Measurements from ENCODE around the gene DIRAS3.
"Not testable (repeated sequence)": the region's sequence is repeated elsewhere in the genome, so short reads cannot be mapped to it uniquely, and the experiment has no call there.

The DIRAS3 gene

DNA sequence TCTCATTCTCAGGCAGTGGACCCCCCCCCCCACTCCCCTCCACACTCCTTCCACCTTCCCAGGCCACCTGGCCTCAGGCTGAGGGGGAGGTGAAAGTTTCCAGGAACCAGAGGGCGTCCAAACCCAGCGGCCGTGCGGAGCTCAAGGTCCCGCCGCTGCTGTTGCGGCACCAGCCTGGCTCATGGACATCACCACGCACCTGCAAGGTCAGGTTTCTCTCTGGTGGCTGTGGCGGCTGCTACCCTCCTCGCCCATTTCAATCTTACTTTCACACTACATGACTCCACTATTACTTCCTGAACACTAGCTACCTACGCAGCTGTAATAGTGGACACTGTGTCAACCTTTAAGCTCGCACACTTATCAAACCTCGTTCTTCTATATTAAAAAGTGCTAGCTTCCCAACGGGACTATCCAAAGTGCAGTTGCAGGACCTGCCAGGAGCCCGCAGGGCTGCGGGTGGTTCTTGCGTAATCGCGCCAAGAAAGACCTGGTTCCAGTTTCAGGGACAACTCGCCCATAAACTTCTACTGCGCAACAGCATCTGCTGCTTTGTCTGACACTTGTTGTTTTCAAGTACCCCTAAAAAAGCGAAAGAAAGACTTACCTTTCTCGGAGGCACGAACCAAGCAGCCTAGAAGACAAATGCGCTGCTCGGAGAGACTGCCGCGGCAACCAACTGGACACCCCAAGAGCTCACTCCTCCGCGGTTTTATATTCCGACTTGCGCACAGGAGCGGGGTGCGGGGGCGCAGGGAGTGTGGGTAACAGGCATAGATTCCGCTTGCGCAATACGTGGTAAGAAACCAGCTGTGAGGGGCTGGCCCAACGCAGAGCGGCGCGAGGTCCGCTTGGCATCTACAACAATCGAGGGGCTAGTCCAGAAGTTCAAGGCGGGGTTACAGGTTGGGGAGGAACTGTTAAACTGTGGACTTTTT is at the start of gene DIRAS3:
DIRAS3 (minus strand) TSS at position 687 of the 938 bp plus-strand sequence. CDS start 3,330 bp downstream, outside the sequence.
- no peak for DNase-seq (ENCODE audit: low read depth in 2 of 2, low spot score in 1 of 2)

GRCh38 chr1:68093737-68094136 is 43.3 kb upstream of the DIRAS3 start:
- no peak for DNase-seq (ENCODE audit: low read depth in 2 of 2, low spot score in 1 of 2)

DNA sequence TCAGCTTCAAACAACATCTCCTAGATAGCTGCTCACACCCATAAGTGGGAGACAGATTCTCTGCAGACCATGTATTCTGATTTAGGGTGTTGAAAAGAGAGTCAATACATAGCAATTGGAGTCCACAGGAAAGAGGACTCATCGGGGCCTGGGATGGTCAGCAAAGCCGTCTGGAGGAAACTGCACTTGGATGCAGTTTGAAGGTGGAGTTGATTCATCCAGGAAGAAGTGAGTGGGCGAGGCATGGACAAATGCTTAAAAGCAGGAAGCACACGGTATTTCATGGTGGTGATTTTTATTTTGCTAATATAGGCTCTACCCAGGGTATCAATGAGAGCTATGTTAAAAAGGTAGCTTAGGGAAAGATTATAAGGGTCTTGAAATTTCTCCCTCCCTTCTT is 36.8 kb upstream of the DIRAS3 start:
- no peak for DNase-seq (ENCODE audit: low read depth in 2 of 2, low spot score in 1 of 2)

DNA sequence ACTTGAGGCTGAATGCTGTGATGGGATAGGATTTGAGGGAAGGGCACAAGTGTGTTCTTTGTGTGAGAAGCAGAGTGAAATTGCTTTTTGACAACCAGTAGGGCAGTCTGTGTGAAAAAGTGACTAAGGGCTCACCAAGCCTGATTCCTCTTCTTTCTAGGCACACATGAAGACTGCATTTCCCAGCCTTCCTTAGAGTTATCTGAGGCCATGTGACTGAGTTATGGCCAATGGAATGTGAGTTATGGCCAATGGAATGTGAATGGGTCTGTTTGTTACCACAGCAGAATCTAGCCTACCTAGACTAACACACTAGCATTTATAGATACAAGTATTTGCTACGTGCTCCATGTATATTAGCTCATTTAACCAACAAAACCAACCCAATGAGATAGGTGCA is 35.3 kb upstream of the DIRAS3 start:
- DNase-seq (ENCODE audit: low read depth in 2 of 2, low spot score in 1 of 2) = no peak

- no peak for DNase-seq (ENCODE audit: low read depth in 2 of 2, low spot score in 1 of 2)
Measured at GRCh38 chr1:68083686-68084085, 33.3 kb upstream of the DIRAS3 start.

GRCh38 chr1:68081775-68082283 is 31.4 kb upstream of the DIRAS3 start:
- DNase-seq (ENCODE audit: low read depth in 2 of 2, low spot score in 1 of 2) = no peak

DNA sequence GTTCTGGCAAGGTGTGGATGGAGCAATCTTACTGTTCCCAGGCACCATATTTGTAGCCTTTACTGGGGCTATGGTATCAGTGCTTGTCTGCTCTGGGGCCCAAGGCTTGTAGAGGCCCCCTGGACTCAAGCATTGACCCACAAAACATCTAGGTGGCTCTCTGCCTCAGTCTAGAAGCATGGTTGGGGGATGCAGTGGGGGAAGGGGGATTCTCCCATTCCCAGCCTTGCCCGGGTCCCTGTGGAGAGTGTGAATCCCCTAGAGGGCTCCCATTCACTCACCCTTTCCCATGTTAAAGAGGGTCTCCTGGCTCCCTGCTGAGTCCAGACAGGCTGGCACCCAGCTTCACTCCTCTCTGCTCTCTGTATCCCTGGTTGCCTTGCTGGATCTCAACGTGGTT is 28.2 kb upstream of the DIRAS3 start:
- no peak for DNase-seq (ENCODE audit: low read depth in 2 of 2, low spot score in 1 of 2)

DNA sequence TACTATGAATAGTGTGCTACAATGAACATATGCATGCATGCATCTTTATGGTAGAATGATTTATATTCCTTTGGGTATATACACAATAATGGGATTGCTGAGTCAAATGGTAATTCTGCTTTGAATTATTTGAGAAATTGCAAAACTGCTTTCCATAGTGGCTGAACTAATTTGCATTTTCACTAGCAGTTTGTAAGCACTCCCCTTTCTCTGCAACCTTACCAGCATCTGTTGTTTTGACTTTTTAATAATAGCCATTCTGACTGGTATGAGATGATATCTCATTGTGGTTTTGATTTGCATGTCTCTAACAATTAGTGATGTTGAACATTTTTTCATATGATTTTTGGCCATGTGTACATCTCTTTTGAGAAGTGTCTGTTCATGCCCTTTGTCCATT is 24.0 kb upstream of the DIRAS3 start:
- no peak for DNase-seq (ENCODE audit: low read depth in 2 of 2, low spot score in 1 of 2)

DNA sequence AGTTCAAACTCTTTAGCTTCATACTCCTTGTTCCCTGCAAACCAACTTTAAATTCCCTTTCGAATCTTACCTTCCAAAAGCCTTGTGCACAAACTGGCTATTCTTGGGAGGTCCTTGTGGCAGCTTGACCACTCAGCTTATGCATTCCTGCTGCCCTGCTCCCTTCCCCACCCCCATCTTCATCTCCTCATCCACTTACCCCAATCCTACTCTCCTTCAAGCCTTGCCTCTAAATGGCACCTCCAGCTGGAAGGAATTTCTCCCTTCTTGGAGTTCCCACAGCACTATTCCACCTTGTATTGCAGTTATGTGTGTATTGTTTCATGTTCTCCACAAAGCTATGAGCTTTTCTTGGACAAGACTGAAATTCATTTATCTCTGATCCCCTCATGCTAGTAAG is 15.3 kb upstream of the DIRAS3 start:
- DNase-seq (ENCODE audit: low read depth in 2 of 2, low spot score in 1 of 2) = no peak

- not testable (repeated sequence) for DNase-seq (ENCODE audit: low read depth in 2 of 2, low spot score in 1 of 2)
Measured at GRCh38 chr1:68058053-68058452, 7.6 kb upstream of the DIRAS3 start.

- DNase-seq (ENCODE audit: low read depth in 2 of 2, low spot score in 1 of 2) = no peak
Measured at GRCh38 chr1:68057564-68057963, 7.1 kb upstream of the DIRAS3 start.

GRCh38 chr1:68057050-68057449 is 6.6 kb upstream of the DIRAS3 start:
- no peak for DNase-seq (ENCODE audit: low read depth in 2 of 2, low spot score in 1 of 2)

- DNase-seq (ENCODE audit: low read depth in 2 of 2, low spot score in 1 of 2) = no peak
Measured at GRCh38 chr1:68051475-68051874, 1.0 kb upstream of the DIRAS3 start.

- DNase-seq (ENCODE audit: low read depth in 2 of 2, low spot score in 1 of 2) = no peak
Measured at GRCh38 chr1:68047659-68048026, 2.8 kb downstream of the DIRAS3 start.

DNA sequence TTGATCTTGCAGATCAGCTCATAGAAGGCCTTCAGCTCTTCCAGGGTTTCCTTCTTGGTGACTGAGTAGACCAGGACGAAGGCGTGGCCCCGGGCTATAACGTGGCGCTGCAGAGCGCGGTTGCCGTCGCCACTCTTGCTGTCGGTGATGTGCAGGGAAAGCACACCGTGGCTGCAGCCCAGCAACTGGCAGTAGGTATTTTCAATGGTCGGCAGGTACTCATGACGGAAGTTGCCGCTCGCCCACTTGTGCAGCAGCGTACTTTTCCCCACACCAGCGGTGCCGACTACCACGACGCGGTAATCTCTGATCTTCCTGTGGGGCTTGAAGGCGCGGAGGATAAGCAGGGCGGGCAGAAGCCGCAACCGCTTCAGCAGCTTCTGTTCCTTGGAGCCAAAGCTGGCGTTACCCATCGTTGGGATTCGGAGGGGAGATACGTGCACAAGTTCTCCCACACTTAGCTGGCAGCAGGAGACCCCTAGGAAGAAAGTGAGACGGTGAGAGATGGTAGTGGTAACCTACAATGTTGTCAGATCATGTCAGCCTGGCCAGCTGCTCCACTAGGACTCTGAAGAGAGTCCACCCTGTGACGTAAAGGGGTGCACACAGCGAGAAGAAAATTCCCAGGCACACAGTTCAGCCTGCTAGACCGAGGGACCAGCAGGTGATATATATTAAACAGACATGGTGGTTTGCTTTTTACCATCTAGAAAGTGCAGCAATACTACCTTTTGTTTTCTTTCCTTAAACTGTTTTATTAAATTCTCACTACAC is 3.4 kb downstream of the DIRAS3 start:
- DNase-seq (ENCODE audit: low read depth in 2 of 2, low spot score in 1 of 2) = no peak

DNA sequence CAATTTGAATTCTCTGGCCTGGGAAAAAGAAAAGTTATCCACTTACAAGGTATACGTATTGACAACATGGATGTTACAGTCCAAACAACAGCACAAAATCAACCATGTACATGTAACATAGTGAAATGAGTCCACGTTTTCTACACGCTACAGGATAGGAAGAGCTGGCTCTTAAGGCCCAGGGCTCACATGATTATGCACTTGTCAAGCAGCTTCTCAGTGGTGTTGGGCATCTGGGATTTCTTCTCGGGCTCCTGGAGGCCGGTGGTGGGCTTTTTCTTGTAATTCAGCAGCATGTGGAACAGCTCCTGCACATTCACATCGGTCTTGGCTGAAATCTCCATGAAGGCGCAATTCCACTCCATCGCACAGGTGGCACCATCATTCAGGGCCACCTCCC is 4.0 kb downstream of the DIRAS3 start:
- no peak for DNase-seq (ENCODE audit: low read depth in 2 of 2, low spot score in 1 of 2)

DNA sequence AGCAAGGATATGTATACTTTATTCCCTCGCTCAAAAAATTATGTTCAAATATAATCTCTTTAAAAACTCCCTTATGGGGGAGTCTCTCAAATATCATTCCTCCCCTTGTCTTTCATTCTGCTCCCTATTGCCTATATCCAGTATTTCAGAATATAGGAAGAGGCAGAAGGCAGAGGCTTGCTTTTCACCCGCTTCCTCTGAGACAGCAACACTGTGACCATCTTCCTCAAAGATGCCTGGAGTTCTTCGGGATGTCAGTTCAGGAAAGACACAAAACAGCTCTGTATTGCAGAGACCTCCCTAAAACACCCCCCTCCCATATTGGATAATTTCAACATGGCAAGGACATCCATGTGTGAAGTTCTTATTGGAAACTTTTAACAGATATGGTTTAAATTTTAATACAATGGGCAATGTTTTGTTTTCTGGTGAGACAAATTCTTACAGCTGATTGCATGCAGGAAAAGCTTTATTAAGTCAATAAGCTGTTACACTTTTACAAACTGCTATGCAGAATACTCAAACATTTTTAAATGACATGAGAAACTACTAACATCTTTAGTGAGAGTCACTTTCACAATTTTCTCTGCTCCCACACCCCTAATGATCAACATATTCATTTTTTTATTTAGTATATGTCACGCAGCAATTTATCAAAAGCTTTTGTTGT is 4.8 kb downstream of the DIRAS3 start:
- no peak for DNase-seq (ENCODE audit: low read depth in 2 of 2, low spot score in 1 of 2)

GRCh38 chr1:68043443-68044090 is 6.9 kb downstream of the DIRAS3 start:
- DNase-seq (ENCODE audit: low read depth in 2 of 2, low spot score in 1 of 2) = no peak

GRCh38 chr1:68036946-68037345 is 13.5 kb downstream of the DIRAS3 start:
- DNase-seq (ENCODE audit: low read depth in 2 of 2, low spot score in 1 of 2) = no peak

DNA sequence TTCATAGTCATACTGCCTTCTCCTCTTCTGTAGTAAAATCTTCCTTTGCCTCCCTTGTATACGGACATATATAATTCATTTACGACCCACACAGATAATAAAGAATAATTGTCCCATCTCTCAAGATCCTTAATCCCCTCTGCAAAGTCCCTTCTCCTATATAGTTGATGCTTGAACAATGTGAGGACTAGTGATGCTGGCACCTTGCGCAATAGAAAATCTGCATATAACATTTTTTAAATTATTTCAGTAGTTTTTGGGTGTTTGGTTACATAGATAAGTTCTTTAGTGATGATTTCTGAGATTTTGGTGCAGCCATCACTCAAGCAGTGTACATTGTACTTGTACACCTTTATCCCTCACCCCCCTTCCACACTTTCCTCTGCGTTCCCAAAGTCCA is 21.0 kb downstream of the DIRAS3 start:
- no peak for DNase-seq (ENCODE audit: low read depth in 2 of 2, low spot score in 1 of 2)

DNA sequence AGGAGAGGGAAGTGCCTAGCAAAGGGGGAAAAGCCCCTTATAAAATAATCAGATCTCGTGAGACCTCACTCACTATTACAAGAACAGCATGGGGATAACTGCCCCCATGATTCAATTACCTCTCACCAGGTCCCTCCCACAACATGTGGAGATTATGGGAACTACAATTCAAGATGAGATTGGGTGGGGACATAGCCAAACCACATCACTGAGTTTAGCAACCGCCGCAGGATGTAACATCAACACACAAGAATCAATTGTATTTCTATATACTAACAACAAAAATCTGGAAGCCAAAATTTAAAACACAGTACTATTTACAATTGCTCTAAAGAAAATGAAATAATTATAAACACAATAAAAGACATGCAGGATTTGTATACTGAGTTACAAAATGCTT is 21.9 kb downstream of the DIRAS3 start:
- no peak for DNase-seq (ENCODE audit: low read depth in 2 of 2, low spot score in 1 of 2)
